ENCODE data around the gene KIF6. TPM values are rescaled to one million over a fixed set of nuclear protein-coding genes. Genes with fewer than 3 reads are reported as not detected.

KIF6 gene
- total and polyA plus RNA-seq, 2 of the 8 experiments (the other 6 are each of a cell fraction or from before 2014, with no cell fraction given): 0.53 to 0.65 TPM

- no peak for TF ChIP-seq POLR2AphosphoS5 (IDR thresholded peaks at IDR 0.05; ENCODE audit: low read depth, low read length)
- no peak for TF ChIP-seq CTCF (IDR thresholded peaks at IDR 0.05; ENCODE audit: control extremely low read depth in 1 of 3, insufficient read depth in 1 of 3, low read depth in 1 of 3, low read length in 3 of 3)
Observed at GRCh38 chr6:39599973-39600372, 125.2 kb downstream of the KIF6 start (continued).

Measured in H1 (cell line).